H9 (cell line): Measurements from ENCODE around the gene BMPER. TPM values are rescaled to one million over a fixed set of nuclear protein-coding genes. Genes with fewer than 3 reads are reported as not detected.

ENCODE experiments used
- DNase-seq: peaks from one replicate; pipeline ENCODE4 v3.0.0-alpha.2; 2017
- H2AFZ ChIP-seq: one replicate; pipeline ENCODE4 v1.6.1; 2013; ENCODE audit warnings: mild to moderate bottlenecking, low read length, control low read depth, moderate library complexity
- H2AK5ac ChIP-seq: 2 replicates; pipeline ENCODE4 v1.6.1; 2013; ENCODE audit warnings: low read length, control low read depth, mixed read lengths; ENCODE audit not compliant: insufficient read length
- H2BK120ac ChIP-seq: one replicate; pipeline ENCODE4 v1.6.1; 2013; ENCODE audit warnings: low read depth, mild to moderate bottlenecking, low read length, control low read depth, inconsistent platforms; ENCODE audit not compliant: poor library complexity, severe bottlenecking
- H2BK12ac ChIP-seq: 2 replicates; pipeline ENCODE4 v1.6.1; 2013; ENCODE audit warnings: low read length, control low read depth, mixed read lengths, low read depth; ENCODE audit not compliant: insufficient read length
- H2BK15ac ChIP-seq: 2 replicates; pipeline ENCODE4 v1.6.1; 2013; ENCODE audit warnings: low read depth, low read length, control low read depth
- H2BK20ac ChIP-seq: one replicate; pipeline ENCODE4 v1.6.1; 2013; ENCODE audit warnings: low read depth, mild to moderate bottlenecking, low read length, control low read depth, inconsistent platforms; ENCODE audit not compliant: poor library complexity, severe bottlenecking
- H2BK5ac ChIP-seq: 2 replicates; pipeline ENCODE4 v1.6.1; 2013; ENCODE audit warnings: low read length, control low read depth, mixed read lengths; ENCODE audit not compliant: insufficient read length
- H3K14ac ChIP-seq: 2 replicates; pipeline ENCODE4 v1.6.1; 2013; ENCODE audit warnings: low read length, control low read depth; ENCODE audit not compliant: insufficient read depth
- H3K18ac ChIP-seq: 2 replicates; pipeline ENCODE4 v1.6.1; 2013; ENCODE audit warnings: low read depth, mild to moderate bottlenecking, mixed read lengths, low read length, control low read depth; ENCODE audit not compliant: insufficient read length
- H3K23ac ChIP-seq: 2 replicates; pipeline ENCODE4 v1.6.1; 2013; ENCODE audit warnings: low read length, control low read depth, mixed read lengths, low read depth; ENCODE audit not compliant: insufficient read length
- H3K23me2 ChIP-seq: 2 replicates; pipeline ENCODE4 v1.6.1; 2013; ENCODE audit warnings: low read depth, mild to moderate bottlenecking, mixed read lengths, low read length, control low read depth; ENCODE audit not compliant: insufficient read length, poor library complexity, severe bottlenecking
- H3K27ac ChIP-seq: 2 replicates; pipeline ENCODE4 v1.5.1; 2013; ENCODE audit warnings: low read length, control low read depth, mixed read lengths, low read depth; ENCODE audit not compliant: insufficient read length
- H3K27me3 ChIP-seq: 2 replicates; pipeline ENCODE4 v1.6.1; 2013; ENCODE audit warnings: low read length, control low read depth, inconsistent platforms; ENCODE audit not compliant: insufficient read depth
- H3K4ac ChIP-seq: 2 replicates; pipeline ENCODE4 v1.6.1; 2013; ENCODE audit warnings: low read depth, mild to moderate bottlenecking, control low read depth, inconsistent platforms, low read length, moderate library complexity
- H3K4me1 ChIP-seq: 2 replicates; pipeline ENCODE4 v1.6.1; 2013; ENCODE audit warnings: low read length, control low read depth, inconsistent platforms; ENCODE audit not compliant: insufficient read depth
- H3K4me2 ChIP-seq: 2 replicates; pipeline ENCODE4 v1.6.1; 2013; ENCODE audit warnings: low read length, control low read depth, mixed read lengths; ENCODE audit not compliant: insufficient read length, insufficient read depth
- H3K56ac ChIP-seq: 2 replicates; pipeline ENCODE4 v1.6.1; 2013; ENCODE audit warnings: low read depth, mild to moderate bottlenecking, mixed read lengths, low read length, control low read depth; ENCODE audit not compliant: insufficient read length
- H3K79me1 ChIP-seq: 2 replicates; pipeline ENCODE4 v1.6.1; 2013; ENCODE audit warnings: low read depth, mild to moderate bottlenecking, moderate library complexity, low read length, control low read depth, inconsistent platforms; ENCODE audit not compliant: insufficient read depth, poor library complexity, severe bottlenecking
- H3K79me2 ChIP-seq: 2 replicates; pipeline ENCODE4 v1.6.1; 2013; ENCODE audit warnings: low read length, control low read depth, inconsistent platforms; ENCODE audit not compliant: insufficient read depth
- H3K9ac ChIP-seq: 2 replicates; pipeline ENCODE4 v1.6.1; 2013; ENCODE audit warnings: low read length, control low read depth, mixed read lengths; ENCODE audit not compliant: insufficient read length; ENCODE audit errors: extremely low read depth
- H3K9me3 ChIP-seq: one replicate; pipeline ENCODE4 v1.6.1; 2013; ENCODE audit warnings: low read depth, low read length, inconsistent platforms; ENCODE audit not compliant: control insufficient read depth
- H3T11ph ChIP-seq: one replicate; pipeline ENCODE4 v1.6.1; 2013; ENCODE audit warnings: mild to moderate bottlenecking, low read length, control low read depth, inconsistent platforms
- H4K20me1 ChIP-seq: one replicate; pipeline ENCODE4 v1.6.1; 2013; ENCODE audit not compliant: control insufficient read depth, insufficient read length, insufficient read depth
- H4K5ac ChIP-seq: 2 replicates; pipeline ENCODE4 v1.6.1; 2013; ENCODE audit warnings: low read depth, mild to moderate bottlenecking, mixed read lengths, low read length, control low read depth; ENCODE audit not compliant: insufficient read length
- H4K8ac ChIP-seq: replicated peaks from 2 replicates; pipeline ENCODE4 v1.6.1; 2013; ENCODE audit warnings: low read length, control low read depth, mixed read lengths, low read depth; ENCODE audit not compliant: insufficient read length
- H4K91ac ChIP-seq: 2 replicates; pipeline ENCODE4 v1.6.1; 2013; ENCODE audit warnings: low read depth, mild to moderate bottlenecking, moderate library complexity, mixed read lengths, low read length, control low read depth; ENCODE audit not compliant: insufficient read length
- H3K27ac Mint-ChIP-seq, 3 experiments: 2 replicates in 2 of 3; 3 replicates in 1 of 3; pipeline ENCODE4 v1.8.0; 2020 to 2021; ENCODE audit warnings: mixed read lengths in 3 of 3, mild to moderate bottlenecking in 1 of 3, moderate library complexity in 1 of 3
- H3K27me3 Mint-ChIP-seq: 2 replicates; pipeline ENCODE4 v1.8.0; 2021; ENCODE audit warnings: low read depth, mild to moderate bottlenecking, moderate library complexity, mixed read lengths
- H3K36me3 Mint-ChIP-seq, 3 experiments: 2 replicates in 2 of 3; 3 replicates in 1 of 3; pipeline ENCODE4 v1.8.0; 2020 to 2021; ENCODE audit warnings: low read depth in 3 of 3, mixed read lengths in 3 of 3; ENCODE audit not compliant: insufficient read depth in 1 of 3
- H3K4me1 Mint-ChIP-seq, 2 experiments: 2 replicates each; pipeline ENCODE4 v1.8.0; 2020; ENCODE audit warnings: mixed read lengths in 2 of 2
- H3K4me3 Mint-ChIP-seq, 2 experiments: 2 replicates in 1 of 2; 3 replicates in 1 of 2; pipeline ENCODE4 v1.8.0; 2020 to 2021; ENCODE audit warnings: mild to moderate bottlenecking in 2 of 2, mixed read lengths in 2 of 2, moderate library complexity in 1 of 2
- H3K9me3 Mint-ChIP-seq, 2 experiments: 2 replicates in 1 of 2; 3 replicates in 1 of 2; pipeline ENCODE4 v1.8.0; 2020; ENCODE audit warnings: mild to moderate bottlenecking in 2 of 2, mixed read lengths in 2 of 2, moderate library complexity in 1 of 2
- CTCF ChIP-seq: fragments of 200-600 bp; sonication (generic); conservative IDR thresholded peaks from 3 replicates; pipeline ENCODE4 v1.8.0; 2021; ENCODE audit warnings: antibody characterized with exemption, mild to moderate bottlenecking
- WGBS: extraction: QIAGEN DNeasy Blood & Tissue Kit; methylation state at CpG from one replicate; pipeline ENCODE4 v1.1.7; 2013; ENCODE audit warnings: missing lambda C conversion rate, low lambda C conversion rate, mixed read lengths; ENCODE audit not compliant: insufficient read length; ENCODE audit errors: extremely low coverage; 5-methylcytosine and 5-hydroxymethylcytosine counted together
- total RNA-seq: library from RNA; stranded (reverse); gene quantifications from 2 replicates; pipeline ENCODE4 v1.2.1, GENCODE V29; 2021

Gene BMPER
- total RNA-seq, 1 experiment from 2014 or later = 0.20 TPM

- Histone ChIP-seq H3K4me1 (peaks cover 15% of the 10 kb centered on the region; the same call in 1 of the 2 replicates), H4K5ac (no peak overlapping the region), H3K14ac (no peak overlapping the region), H3T11ph (no peak overlapping the region), H2BK12ac (no peak overlapping the region), H4K91ac (no peak overlapping the region), H4K20me1 (no peaks in the 10 kb centered on the region), H3K27me3 (no peaks in the 10 kb centered on the region), H3K9me3 (no peaks in the 10 kb centered on the region), H3K4ac (no peak overlapping the region; the same call in 1 of the 2 replicates), H2AK5ac (no peak overlapping the region), H2BK20ac (no peak overlapping the region), H3K9ac (no peak overlapping the region), H3K23ac (no peak overlapping the region), H2AFZ (no peak overlapping the region), H2BK120ac (no peak overlapping the region), H3K23me2 (no peaks in the 10 kb centered on the region), H2BK15ac (no peak overlapping the region), H2BK5ac (no peak overlapping the region), H4K8ac (no peak overlapping the region), H3K56ac (no peak overlapping the region), H3K18ac (no peak overlapping the region), H3K79me2 (no peaks in the 10 kb centered on the region), H3K27ac (no peak overlapping the region), H3K79me1 (no peaks in the 10 kb centered on the region), H3K4me2 (no peak overlapping the region)
- TF ChIP-seq CTCF = no peak
- no peaks in the 10 kb centered on the region for H3K36me3 Mint-ChIP-seq
- WGBS = no CpG with 5 or more reads among the region's 4 CpGs
- no peak overlapping the region for H3K27ac Mint-ChIP-seq
- no peak for DNase-seq
- no peaks in the 10 kb centered on the region for H3K27me3 Mint-ChIP-seq
- H3K9me3 Mint-ChIP-seq = no peaks in the 10 kb centered on the region
- peaks cover 38 to 41% of the 10 kb centered on the region in 2 experiments for H3K4me1 Mint-ChIP-seq
- H3K4me3 Mint-ChIP-seq = no peak overlapping the region
Measured at GRCh38 chr7:34060196-34060947, 155.0 kb downstream of the BMPER start.
